Superior temporal gyrus (tissue), 1 donor: ENCODE data around the gene TMEM273.

Source experiments
- DNase-seq: peaks from one replicate; pipeline ENCODE4 v3.0.0-alpha.2; 2016; ENCODE audit errors: extremely low spot score

Gene TMEM273

DNA sequence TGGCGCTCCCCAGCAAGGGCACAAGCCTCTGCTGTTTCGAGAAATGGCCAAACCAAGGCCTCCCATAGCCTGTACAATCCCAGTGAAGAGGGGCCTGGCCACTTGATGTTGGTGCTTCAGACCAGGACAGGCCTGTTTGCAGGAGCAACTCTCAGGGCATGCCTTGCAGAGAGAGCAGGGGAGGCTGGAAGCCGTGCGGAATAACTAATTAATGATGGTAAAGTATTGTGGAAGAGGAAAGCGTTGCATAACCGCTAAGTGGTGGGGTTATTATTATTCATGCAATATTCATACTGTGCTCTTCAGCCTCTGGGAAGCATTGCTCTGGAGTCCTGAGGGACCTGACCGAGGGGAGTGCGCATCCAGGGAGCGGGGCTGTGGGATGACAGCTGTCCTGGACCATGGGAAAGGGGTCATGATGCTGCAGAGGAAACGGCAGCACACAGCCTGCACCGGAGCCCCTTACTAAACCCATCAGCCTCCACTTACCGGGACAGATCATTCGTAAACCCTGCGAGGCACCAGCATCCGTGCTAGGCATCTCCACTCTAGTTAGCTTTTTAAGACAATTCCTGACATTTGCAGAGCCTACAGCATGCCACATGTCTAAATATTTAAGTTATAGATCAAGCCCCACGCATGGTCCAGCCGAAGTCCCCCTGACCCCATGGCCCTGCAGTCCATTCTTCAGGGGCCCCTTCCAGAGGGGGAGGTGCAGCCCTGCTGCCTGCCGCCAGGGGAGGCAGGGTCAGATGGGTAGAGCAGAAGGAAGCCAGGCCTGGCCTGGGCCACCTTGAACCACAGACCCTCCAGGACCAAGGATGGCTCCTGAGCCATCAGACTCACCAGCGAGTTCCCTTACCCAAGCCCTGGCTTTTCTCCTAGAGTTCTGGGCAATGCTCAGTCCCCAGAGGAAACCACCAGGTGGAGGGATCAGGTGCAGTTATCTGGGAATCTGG is 11.6 kb downstream of the TMEM273 start:
- no peak for DNase-seq

GRCh38 chr10:49175587-49176309 is 12.4 kb downstream of the TMEM273 start:
- no peak for DNase-seq

GRCh38 chr10:49174926-49175500 is 13.2 kb downstream of the TMEM273 start:
- no peak for DNase-seq

- DNase-seq, result no peak
Observed at GRCh38 chr10:49174261-49174925, 13.8 kb downstream of the TMEM273 start.

GRCh38 chr10:49173853-49174252 is 14.3 kb downstream of the TMEM273 start:
- no peak for DNase-seq

DNA sequence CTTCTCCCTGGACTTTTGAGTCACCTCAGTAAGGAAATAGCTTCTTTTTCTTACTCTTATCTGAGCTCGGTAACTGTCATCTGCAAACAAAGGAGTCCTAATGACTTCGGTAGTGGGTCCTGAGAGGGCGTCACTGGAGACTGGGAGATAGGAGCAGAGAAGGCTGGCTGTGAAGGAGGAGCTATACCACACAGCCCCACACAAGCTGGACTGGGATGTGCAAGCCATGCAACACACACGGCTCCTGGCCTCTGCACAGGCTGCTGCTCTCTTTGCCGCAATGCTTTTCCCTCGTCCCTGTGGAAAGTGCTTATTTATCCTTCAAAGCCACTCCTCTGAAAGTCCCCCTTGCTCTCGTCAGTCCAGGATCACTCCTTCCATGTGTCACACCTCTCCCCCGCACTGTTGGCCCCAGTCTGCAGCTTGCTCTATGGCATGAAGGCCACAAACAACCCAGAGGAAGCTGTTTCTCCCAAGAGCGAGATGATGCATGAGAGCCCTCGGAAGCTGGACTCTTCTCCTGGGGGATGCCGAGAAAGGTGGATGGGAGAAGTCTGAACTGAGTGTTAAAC is 14.9 kb downstream of the TMEM273 start:
- no peak for DNase-seq

- no peak for DNase-seq
Observed at GRCh38 chr10:49172777-49173132, 15.4 kb downstream of the TMEM273 start.

DNA sequence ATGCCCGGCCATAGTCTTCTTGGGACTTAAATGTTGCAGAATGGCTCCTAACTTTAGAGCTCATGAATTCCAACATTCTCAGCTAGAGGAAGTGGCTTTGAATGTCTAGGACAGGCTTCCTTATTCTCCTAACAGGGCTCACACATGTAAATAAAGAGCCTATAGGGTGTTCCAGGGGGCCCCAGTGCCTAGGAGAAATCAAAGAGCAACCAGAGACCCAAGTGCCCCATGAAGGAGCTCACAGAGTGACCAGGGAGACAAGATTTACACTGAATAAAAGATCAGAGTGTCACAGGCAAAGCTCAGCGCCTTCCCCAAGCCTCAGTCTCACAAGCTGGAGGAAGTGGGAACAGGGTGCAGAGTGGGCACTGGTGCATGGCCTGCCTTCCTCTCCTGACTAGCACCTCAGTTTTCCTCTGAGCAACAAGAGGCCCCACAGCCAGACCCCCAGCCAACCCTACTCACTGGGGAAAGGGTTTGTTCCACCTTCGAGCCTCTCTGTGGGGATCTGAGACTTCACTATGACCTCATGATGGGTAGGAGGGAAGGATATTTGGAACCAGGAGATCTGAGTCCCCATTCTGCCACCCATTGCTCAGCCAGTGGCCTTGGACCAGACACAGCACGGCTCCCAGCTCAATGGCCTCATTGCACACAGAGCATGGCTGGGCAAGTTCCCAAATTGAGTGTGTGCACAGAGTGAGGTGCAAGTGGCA is 16.0 kb downstream of the TMEM273 start:
- DNase-seq, result no peak

- no peak for DNase-seq
Observed at GRCh38 chr10:49171326-49172060, 16.7 kb downstream of the TMEM273 start.

GRCh38 chr10:49170632-49171325 is 17.4 kb downstream of the TMEM273 start:
- no peak for DNase-seq

DNA sequence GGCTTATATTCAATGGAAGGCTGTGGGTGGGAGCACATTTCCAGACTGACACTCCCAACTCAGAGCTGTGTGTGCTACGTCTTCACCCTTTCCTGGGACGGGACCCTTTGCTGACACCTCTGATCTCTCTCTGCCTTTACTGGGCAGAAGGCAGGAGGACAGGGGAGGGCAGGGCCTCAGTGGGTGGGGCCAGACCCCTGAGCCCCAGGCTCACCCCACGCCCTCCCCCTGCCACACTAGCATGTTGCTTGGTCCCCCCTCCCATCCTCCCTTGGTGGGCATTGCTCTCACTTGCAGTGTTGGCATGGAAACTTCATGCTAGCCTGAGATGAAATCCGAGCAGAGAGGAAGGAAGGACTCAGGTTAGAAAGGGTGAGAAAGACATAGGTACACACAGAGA is 18.4 kb downstream of the TMEM273 start:
- DNase-seq, result no peak

GRCh38 chr10:49168831-49169500 is 19.2 kb downstream of the TMEM273 start:
- no peak for DNase-seq

GRCh38 chr10:49168171-49168540 is 20.0 kb downstream of the TMEM273 start:
- DNase-seq, result no peak

DNA sequence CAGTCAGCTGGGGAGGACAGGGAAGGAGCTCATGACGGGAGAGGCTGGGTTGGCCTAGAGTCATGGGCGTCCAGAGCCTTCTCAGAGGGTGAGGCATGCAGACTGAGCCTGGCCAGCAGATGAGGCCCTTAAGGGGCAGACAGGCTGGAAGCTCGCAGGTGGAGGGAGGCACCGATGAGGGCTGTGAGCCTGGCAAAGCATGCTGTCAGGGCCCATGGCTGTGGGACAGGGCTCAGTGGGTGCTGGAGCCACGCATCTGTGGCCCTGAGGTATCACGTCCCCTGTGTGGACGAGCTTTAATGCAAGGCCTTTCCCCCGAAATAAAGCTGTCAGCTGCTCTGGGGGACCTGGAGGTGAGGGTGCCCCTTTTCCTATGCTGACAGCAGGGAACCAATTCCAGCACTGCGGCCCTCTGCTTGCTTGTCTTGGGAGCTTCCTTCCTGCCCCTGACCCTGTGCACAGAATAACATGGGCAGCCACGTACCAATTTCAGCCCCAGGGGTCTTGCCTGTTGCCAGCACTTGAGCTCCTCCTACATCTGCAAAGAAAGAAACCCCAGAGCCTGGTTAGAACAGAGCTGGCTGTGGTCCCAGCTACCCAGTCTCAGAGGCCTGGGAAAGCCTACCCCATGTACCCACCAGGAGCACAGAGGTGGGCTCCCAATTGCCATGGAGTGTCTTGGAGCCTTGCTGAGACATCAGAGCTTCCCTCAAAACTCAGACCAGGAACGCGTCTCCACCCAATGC is 20.6 kb downstream of the TMEM273 start:
- DNase-seq, result no peak

GRCh38 chr10:49166484-49167400 is 21.4 kb downstream of the TMEM273 start:
- peak; percentile 49 for DNase-seq

- DNase-seq, result no peak
Observed at GRCh38 chr10:49165821-49166483, 22.2 kb downstream of the TMEM273 start.

DNA sequence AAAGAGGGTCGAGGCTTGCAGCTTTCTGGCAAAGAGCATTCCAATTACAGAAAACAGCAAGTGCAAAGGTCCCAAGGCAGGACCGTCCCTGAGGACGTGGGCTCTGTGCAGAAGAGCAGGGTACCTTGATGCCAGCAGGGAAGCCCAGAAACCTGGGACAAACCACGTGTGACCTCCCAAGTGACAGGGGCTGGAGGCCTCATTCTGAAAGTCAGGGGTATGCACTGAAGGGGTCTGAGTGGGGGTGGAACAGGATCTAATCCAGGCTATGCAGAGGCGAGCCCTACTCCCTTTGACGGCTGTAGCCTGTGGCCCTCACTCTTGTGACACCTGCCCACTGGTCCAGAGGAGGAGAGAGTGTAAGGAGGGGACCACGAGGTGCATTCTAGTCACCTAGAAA is 22.9 kb downstream of the TMEM273 start:
- no peak for DNase-seq
